CD1c-positive myeloid dendritic cell (primary cell): ENCODE results near the gene MEF2A.

Experiments used
- DNase-seq: peaks from one replicate; pipeline ENCODE4 v3.0.0-alpha.2; 2016; ENCODE audit errors: extremely low spot score

The MEF2A gene

GRCh38 chr15:99564221-99565048 is 1.3 kb upstream of the MEF2A start:
- peak; percentile 86 for DNase-seq

GRCh38 chr15:99565049-99565298 is 810 bp upstream of the MEF2A start:
- no peak for DNase-seq

- DNase-seq, result peak; percentile 61
Observed at GRCh38 chr15:99566157-99566897, 543 bp downstream of the MEF2A start.

DNA sequence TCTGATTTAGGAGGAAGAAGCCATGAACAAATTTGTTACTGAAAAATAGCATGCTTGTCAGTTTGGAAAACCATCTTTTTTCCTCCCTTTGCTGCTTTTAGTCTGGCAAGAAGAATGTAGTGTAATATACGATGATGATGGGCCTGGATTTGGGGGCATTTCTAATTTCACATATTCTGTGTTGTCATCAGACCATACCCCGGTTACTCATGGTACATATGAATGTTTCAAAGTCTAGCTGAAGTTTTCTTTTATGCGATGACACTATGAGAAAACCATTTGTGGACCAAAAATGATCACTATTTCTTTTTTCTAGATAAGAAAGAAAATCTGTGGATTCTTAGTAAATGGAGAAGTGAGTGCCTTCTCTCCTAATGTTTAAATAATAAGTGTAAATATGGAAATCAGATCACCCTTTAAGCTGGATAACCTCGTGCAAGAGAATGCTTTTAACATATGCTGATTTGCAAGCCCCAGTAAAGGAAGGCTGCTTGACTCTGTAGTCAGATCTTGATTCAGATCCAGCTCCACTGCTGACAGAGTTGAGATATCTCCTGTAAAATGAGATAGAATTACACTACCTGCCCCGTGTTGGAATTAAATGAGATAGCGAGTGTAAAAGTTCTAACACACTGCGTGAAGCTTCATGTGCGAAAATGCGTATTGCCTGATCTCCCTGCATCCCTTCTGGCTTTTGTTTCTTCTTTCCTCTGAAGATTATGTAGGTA is 3.0 kb downstream of the MEF2A start:
- peak; percentile 8 for DNase-seq

GRCh38 chr15:99571299-99571698 is 5.5 kb downstream of the MEF2A start:
- no peak for DNase-seq

GRCh38 chr15:99574048-99574447 is 8.3 kb downstream of the MEF2A start:
- DNase-seq, result no peak

- no peak for DNase-seq
Observed at GRCh38 chr15:99574502-99574901, 8.7 kb downstream of the MEF2A start.

DNA sequence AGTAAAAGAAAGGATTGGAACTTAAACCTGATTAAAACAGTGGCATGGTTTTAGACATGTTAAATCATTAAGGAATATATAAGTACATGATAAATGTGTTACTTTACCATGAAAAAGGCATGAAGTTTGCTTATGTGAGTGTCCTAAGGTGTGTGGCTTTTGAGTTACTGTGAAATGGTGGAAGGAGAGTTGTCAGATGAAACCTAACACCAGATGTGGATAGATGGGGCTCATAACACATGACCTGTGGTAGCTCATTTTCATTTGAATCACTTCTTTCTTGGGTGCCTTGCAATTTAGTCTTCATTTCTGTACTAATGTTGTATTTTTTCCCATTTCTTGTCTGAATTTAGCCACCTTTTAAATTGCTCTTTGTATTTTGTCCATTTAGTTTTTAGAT is 13.0 kb downstream of the MEF2A start:
- DNase-seq, result no peak

- DNase-seq, result no peak
Observed at GRCh38 chr15:99580076-99580475, 14.3 kb downstream of the MEF2A start.

- DNase-seq, result no peak
Observed at GRCh38 chr15:99582508-99582960, 16.8 kb downstream of the MEF2A start.

DNA sequence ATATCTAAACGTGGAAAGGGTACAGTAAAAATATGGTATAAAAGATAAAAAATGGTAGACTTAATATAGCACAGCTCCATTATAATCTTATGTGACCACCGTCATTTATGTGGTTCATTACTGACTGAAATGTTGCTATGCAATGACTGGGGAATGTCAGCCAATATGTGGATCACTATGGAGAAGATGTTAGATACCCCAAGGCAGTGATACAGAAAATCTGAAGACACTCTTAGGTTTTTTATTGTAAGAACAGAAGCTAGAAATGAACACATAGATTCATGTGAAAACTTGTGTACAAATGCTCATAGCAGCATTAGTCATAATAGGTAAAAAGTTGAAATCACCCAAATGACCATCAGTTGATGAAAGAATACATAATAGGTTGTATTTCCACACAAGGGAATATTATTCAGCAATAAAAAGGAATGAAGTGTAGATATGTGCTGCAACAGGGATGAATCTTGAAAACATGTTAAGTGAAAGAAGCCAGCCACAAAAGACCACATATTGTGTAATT is 18.4 kb downstream of the MEF2A start:
- no peak for DNase-seq

GRCh38 chr15:99586121-99586520 is 20.3 kb downstream of the MEF2A start:
- DNase-seq, result no peak

- no peak for DNase-seq
Observed at GRCh38 chr15:99589801-99590200, 24.0 kb downstream of the MEF2A start.

GRCh38 chr15:99590913-99591646 is 25.3 kb downstream of the MEF2A start:
- DNase-seq, result no peak

DNA sequence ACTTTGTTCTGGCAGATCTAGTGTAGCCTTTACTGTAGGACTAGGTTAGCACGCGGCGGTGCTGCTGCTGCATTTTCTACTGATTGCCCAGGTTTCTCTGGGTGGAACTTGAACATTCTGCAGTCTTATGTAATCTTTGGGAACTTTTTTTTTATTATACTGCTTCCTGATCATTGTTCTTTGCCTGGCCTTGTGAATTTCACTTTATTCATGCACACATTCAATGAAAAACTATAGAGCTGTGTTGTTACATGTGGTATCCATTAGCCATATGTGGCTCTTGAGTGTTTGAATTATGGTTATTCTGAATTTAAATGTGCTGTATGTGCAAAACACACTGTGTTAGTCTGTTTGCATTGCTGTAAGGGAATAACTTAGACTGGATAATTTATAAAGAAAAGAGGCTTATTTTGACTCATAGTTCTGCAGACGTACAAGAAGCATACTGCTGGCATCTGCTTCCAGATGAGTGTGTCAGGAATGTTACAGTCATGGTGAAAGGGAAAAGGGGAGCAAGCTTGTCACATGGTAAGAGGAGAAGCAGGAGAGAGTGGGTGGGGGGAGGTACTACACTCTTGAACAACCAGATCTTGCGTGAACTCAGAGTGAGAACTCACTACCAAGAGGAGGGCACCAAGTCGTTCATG is 26.5 kb downstream of the MEF2A start:
- DNase-seq, result peak; percentile 12

DNA sequence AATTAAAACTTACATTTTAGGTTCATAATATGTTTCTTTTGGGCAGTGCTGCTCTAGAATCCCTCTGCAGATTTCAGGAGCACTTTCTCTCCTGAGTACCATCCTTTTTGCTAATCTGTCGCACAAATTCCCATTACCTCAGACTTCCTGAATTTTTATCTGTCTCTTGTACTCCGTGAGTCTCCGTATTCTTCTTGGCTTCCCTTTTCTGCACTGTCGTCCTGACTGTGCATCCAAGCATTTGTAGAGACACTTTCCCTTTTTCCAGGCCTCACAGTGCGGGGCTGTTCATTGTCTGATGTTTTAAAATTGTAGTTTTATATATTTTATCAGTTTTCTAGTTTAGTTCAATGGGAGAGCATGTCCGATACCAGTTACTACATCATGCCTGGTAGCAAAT is 27.3 kb downstream of the MEF2A start:
- DNase-seq, result peak; percentile 55

DNA sequence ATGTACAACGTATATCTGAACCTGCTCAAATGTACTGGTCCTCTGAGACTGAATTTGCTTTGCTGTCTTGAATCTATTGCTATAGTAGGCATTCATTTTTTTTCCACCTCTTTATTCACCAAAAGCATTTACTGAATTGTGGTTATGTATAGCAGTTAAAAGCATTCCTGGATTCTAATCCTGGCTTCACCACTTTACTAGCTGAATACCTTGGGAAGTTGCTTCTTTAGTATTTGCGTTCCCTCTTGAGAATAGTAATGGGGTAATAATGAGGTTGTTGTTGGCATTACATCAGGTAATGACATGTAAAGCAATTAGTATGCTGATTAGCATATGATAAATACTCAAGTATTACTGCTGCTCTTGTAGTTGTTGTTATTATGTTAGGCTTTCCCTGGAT is 29.1 kb downstream of the MEF2A start:
- no peak for DNase-seq

GRCh38 chr15:99598296-99598695 is 32.5 kb downstream of the MEF2A start:
- no peak for DNase-seq

DNA sequence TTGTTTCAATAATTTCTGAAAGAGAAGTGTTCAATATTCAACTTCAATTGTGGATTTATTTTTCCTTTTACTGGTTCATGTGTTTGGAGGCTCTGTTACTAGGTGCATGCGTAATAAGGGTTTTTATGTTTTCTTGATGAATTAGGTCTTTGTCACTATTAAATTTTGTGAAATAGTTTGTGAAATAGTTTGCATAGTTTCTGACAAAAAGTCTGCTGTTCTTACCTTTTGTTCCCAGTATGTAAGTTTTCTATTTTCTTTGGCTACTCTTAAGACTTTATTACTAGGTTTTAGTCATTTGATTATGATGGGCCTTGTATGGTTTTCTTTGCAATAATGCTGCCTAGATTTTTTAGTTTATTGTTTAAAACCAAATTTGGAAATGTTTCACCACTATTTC is 38.0 kb downstream of the MEF2A start:
- DNase-seq, result no peak

DNA sequence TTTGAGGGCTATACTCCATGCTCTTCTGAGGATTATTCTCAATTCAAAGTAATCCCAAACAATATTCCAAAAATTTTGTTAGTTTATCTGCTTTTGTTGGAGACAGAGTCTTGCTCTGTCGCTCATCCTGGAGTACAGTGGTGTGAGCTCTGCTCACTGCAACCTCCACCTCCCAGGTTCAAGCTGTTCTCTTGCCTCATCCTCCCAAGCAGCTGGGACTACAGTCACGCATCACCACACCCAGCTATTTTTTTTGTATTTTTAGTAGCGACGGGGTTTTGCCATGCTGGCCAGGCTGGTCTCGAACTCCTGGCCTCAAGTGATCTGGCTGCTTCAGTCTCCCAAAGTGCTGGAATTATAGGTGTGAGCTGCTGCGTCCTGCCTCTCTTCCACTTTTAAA is 39.1 kb downstream of the MEF2A start:
- no peak for DNase-seq

- DNase-seq, result no peak
Observed at GRCh38 chr15:99605490-99605931, 39.7 kb downstream of the MEF2A start.
